Peyer's patch (tissue), 4 donors: ENCODE measurements around the gene SC5D.

ENCODE experiments used
- CTCF ChIP-seq, 6 experiments: fragments of 450-650 bp in 4 of 6; fragments of 200-600 bp in 2 of 6; sonication (generic) in 1 of 6; IDR thresholded peaks; one replicate each; pipeline ENCODE4 v1.5.1; 2017 to 2019; ENCODE audit warnings: antibody characterized with exemption in 6 of 6, mild to moderate bottlenecking in 3 of 6, moderate library complexity in 1 of 6
- POLR2A ChIP-seq, 2 donors: fragments of 450-650 bp; IDR thresholded peaks; one replicate each; pipeline ENCODE4 v1.5.1; 2017; ENCODE audit warnings: antibody characterized with exemption in 2 of 2, mild to moderate bottlenecking in 2 of 2, moderate library complexity in 2 of 2

DNA sequence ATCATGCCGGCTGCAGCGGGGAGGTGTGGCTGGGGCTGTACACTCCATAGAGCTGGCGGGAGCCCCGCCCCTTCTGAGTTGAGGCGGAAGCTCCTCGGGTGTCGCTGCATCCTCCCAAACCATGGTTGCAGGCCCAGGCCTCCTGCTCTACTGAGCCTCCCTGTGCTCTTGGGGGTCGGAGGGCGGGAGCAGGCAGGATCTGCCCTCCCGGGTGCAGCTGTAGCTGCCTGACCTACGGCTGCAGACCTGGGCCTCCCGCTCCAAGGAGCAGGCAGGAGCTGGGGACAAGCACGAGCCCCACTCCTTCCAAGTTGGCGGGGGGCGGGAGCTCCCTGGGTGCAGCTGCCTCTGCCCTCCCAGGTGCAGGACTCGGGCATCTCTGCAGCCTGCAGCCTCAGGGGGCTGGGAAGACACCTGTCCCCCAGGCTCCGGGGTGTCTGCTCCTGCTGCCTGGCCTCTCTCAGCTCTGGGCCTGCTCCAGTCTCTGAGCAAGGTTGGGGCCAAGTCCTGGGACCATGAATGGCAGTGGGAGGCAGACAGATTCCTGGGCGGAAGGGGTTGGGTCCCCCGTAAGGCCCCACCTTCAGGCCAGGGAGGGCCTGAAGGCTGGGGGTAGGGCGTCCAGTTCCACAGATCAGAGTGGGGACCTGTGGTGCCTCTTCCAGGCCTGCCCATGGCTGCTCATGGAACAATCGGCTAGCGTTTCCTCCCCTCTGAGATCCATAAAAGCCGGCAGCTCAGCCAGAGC, 46.4 kb upstream of the SC5D start:
- no peak for TF ChIP-seq CTCF (IDR thresholded peaks at IDR 0.05)
- TF ChIP-seq POLR2A (IDR thresholded peaks at IDR 0.05) = no peak
